Liver (tissue), 9 donors: ENCODE results near the gene TMEM100. TPM values are rescaled to one million over a fixed set of nuclear protein-coding genes. Genes with fewer than 3 reads are reported as not detected.
A peak's percentile ranks its signal among the peaks of the same experiment; 100 is the strongest.

ENCODE experiments used
- DNase-seq: peaks from one replicate; pipeline ENCODE4 v3.0.0-alpha.2; 2017; ENCODE audit warnings: low spot score
- H3K27ac ChIP-seq, 2 donors: one replicate each; pipeline ENCODE4 v1.7.0; 2013; ENCODE audit warnings: inconsistent platforms in 2 of 2, low read length in 2 of 2, control low read depth in 1 of 2, low read depth in 1 of 2, mild to moderate bottlenecking in 1 of 2
- H3K27me3 ChIP-seq, 4 donors: one replicate each; pipeline versions ENCODE4 v1.6.1 to v1.7.0; 2013; ENCODE audit warnings: low read length in 3 of 4, inconsistent platforms in 1 of 4, mild to moderate bottlenecking in 1 of 4, moderate library complexity in 1 of 4; ENCODE audit not compliant: control insufficient read depth in 4 of 4, insufficient read depth in 4 of 4
- H3K36me3 ChIP-seq, 4 donors: one replicate each; pipeline versions ENCODE4 v1.6.1 to v1.7.0; 2013; ENCODE audit warnings: low read length in 3 of 4, mild to moderate bottlenecking in 3 of 4, low read depth in 1 of 4, moderate library complexity in 1 of 4; ENCODE audit not compliant: control insufficient read depth in 4 of 4, insufficient read depth in 3 of 4
- H3K4me1 ChIP-seq, 4 donors: one replicate each; pipeline versions ENCODE4 v1.6.1 to v1.7.0; 2013; ENCODE audit warnings: low read length in 3 of 4, mild to moderate bottlenecking in 3 of 4, moderate library complexity in 1 of 4; ENCODE audit not compliant: control insufficient read depth in 4 of 4, insufficient read depth in 4 of 4
- H3K4me3 ChIP-seq, 3 donors: one replicate each; pipeline versions ENCODE4 v1.6.1 to v1.7.0; 2013; ENCODE audit warnings: low read length in 3 of 3, control low read depth in 1 of 3, low read depth in 1 of 3, mild to moderate bottlenecking in 1 of 3
- H3K9ac ChIP-seq, 2 donors: one replicate each; pipeline ENCODE4 v1.7.0; 2013; ENCODE audit warnings: low read length in 2 of 2, mild to moderate bottlenecking in 2 of 2, moderate library complexity in 2 of 2, control low read depth in 1 of 2, low read depth in 1 of 2
- H3K9me3 ChIP-seq, 4 donors: one replicate each; pipeline versions ENCODE4 v1.6.1 to v1.7.0; 2013; ENCODE audit warnings: low read length in 3 of 4; ENCODE audit not compliant: control insufficient read depth in 4 of 4
- CTCF ChIP-seq: fragments of 150-350 bp; IDR thresholded peaks from 2 replicates; pipeline ENCODE4 v1.5.1; 2017; ENCODE audit warnings: improper control_type of control experiment, low read depth, low read length; ENCODE audit not compliant: missing input control
- FOXA1 ChIP-seq: IDR thresholded peaks from 2 replicates; pipeline ENCODE4 v1.6.1; 2016; ENCODE audit warnings: antibody characterized with exemption
- FOXA2 ChIP-seq: IDR thresholded peaks from 2 replicates; pipeline ENCODE4 v1.6.1; 2016; ENCODE audit warnings: antibody characterized with exemption
- HNF4A ChIP-seq, 2 donors: conservative IDR thresholded peaks; 2 replicates each; pipeline ENCODE4 v1.6.1; 2016; ENCODE audit warnings: antibody characterized with exemption in 2 of 2, mild to moderate bottlenecking in 2 of 2
- HNF4G ChIP-seq: IDR thresholded peaks from 2 replicates; pipeline ENCODE4 v1.6.1; 2016; ENCODE audit warnings: antibody characterized with exemption
- JUND ChIP-seq, 2 donors: IDR thresholded peaks; 2 replicates each; pipeline ENCODE4 v1.6.1; 2016; ENCODE audit warnings: antibody characterized with exemption in 2 of 2
- REST ChIP-seq: IDR thresholded peaks from 2 replicates; pipeline ENCODE4 v1.6.1; 2016; ENCODE audit warnings: antibody characterized with exemption, mild to moderate bottlenecking
- ZBTB33 ChIP-seq: IDR thresholded peaks from 2 replicates; pipeline ENCODE4 v1.6.1; 2016; ENCODE audit warnings: antibody characterized with exemption
- WGBS: extraction: QIAGEN DNeasy Blood & Tissue Kit; methylation state at CpG from one replicate; pipeline ENCODE4 v1.1.7; 2013; 5-methylcytosine and 5-hydroxymethylcytosine counted together
- polyA plus RNA-seq, 2 donors: library from polyadenylated mRNA; stranded (reverse) in 1 of 2; unstranded in 1 of 2; fragments of 200-250 nt in 1 of 2; fragments of >200 nt in 1 of 2; fragmentation: Nextera tagmentation in 1 of 2; extraction: Ambion mirVana in 1 of 2; gene quantifications; one replicate each; pipeline versions ENCODE4 v1.2.1 to v1.2.3, GENCODE V29; 2013 to 2015
- total RNA-seq, 2 donors: library from RNA; depleted of rRNA; stranded (reverse); fragments of >200 nt; gene quantifications; one replicate each; pipeline ENCODE4 v1.2.3, GENCODE V29; 2014
- TF ChIP-seq, protein P1 (sequence below): IDR thresholded peaks from 2 replicates; pipeline ENCODE4 v1.6.1; 2016; ENCODE audit warnings: antibody characterized with exemption
- TF ChIP-seq, protein P2 (sequence below): IDR thresholded peaks from 2 replicates; pipeline ENCODE4 v1.6.1; 2016; ENCODE audit warnings: antibody characterized with exemption
- donor health status: healthy.
- donor health status: healthy.
- donor health status: healthy.
- donor health status: healthy.
- donor health status: healthy.

Gene TMEM100
- total and polyA plus RNA-seq, 4 donors = 0.09 to 4.8 (median 2.3) TPM

- TF ChIP-seq, protein P1, sequence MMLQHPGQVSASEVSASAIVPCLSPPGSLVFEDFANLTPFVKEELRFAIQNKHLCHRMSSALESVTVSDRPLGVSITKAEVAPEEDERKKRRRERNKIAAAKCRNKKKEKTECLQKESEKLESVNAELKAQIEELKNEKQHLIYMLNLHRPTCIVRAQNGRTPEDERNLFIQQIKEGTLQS = no peak
These were observed 39.6 kb upstream of the TMEM100 start (continued) for GRCh38 chr17:55762086-55762858.

DNA sequence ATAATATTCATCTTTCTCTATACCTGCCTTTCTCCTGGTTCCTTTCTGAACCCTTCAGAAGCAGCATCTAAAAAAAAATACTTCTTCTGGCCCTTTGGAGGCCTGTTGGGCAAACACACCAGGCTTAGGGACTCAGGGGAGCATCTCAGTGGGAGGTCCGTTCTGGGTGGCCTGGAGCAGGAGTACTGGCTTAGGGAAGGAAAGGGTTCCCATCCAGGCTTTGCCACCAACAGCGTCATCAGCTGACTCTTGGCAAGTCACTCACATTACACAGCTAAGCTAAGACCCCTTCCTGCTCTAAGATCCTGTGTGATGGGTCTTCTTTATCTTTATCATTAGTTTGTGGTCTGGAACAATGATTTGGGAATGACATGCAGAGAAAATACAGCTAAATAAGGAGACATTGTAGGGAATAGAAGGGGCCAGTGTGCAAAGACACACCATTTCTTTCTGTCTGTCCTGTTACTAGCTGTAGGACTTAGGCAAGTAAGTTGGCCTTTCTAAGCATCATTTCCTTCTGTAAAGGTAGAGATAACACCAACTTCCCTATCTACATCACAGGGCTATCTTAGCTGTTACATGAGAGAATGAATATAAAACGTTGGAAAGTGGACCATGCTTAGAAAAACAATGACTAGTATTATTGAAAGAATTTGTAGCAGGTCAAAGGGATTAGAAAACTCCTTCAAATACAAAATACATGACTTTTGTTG is 38.1 kb upstream of the TMEM100 start:
- Histone ChIP-seq H3K36me3 (peaks cover 0 to 1% (median 0%) of the 10 kb centered on the region in 4 donors), H3K27me3 (no peaks in the 10 kb centered on the region), H3K9me3 (no peaks in the 10 kb centered on the region), H3K4me3 (no peak overlapping the region), H3K27ac (peak overlapping the region in 1 of 2 donors; percentile 4), H3K4me1 (peaks cover 8 to 55% (median 32%) of the 10 kb centered on the region in 4 donors), H3K9ac (no peak overlapping the region)
- no peak for DNase-seq
- WGBS = 47% methylated on average over 3 of the region's 3 CpGs
- no peak for TF ChIP-seq REST
- no peak for TF ChIP-seq FOXA1
- no peak for TF ChIP-seq JUND (IDR thresholded peaks at IDR 0.05)
- no peak for TF ChIP-seq CTCF
- no peak for TF ChIP-seq FOXA2
- TF ChIP-seq ZBTB33 = no peak
- TF ChIP-seq, protein P2, sequence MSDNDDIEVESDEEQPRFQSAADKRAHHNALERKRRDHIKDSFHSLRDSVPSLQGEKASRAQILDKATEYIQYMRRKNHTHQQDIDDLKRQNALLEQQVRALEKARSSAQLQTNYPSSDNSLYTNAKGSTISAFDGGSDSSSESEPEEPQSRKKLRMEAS = no peak
- TF ChIP-seq, protein P1 = no peak

GRCh38 chr17:55758171-55758570 is 35.5 kb upstream of the TMEM100 start:
- TF ChIP-seq, protein P2 = no peak
- TF ChIP-seq HNF4A (conservative IDR thresholded peaks at IDR 0.05) (no peak), HNF4G (no peak), REST (no peak)
- H3K9ac ChIP-seq = no peak overlapping the region
- H3K27me3 ChIP-seq = no peaks in the 10 kb centered on the region
- no peak overlapping the region for H3K27ac ChIP-seq
- H3K4me3 ChIP-seq = no peak overlapping the region
- DNase-seq = no peak
- H3K4me1 ChIP-seq = peaks cover 11 to 46% (median 26%) of the 10 kb centered on the region in 4 donors
- no peaks in the 10 kb centered on the region for H3K9me3 ChIP-seq
- peaks cover 0 to 12% (median 5%) of the 10 kb centered on the region in 4 donors for H3K36me3 ChIP-seq
